Measurements from ENCODE around the gene THRA. TPM values are rescaled to one million over a fixed set of nuclear protein-coding genes. Genes with fewer than 3 reads are reported as not detected.

The THRA gene
- polyA plus RNA-seq, 4 donors: 22.4 to 67.5 (median 43.4) TPM

- Histone ChIP-seq H3K36me3 (ENCODE audit: control insufficient read depth in 3 of 3, insufficient read depth in 2 of 3, low read depth in 1 of 3, low read length in 3 of 3) (peaks cover 10 to 98% (median 19%) of the 10 kb centered on the region in 3 donors), H3K4me1 (ENCODE audit: control insufficient read depth in 3 of 3, insufficient read depth in 2 of 3, low read depth in 1 of 3, low read length in 2 of 3) (peaks cover 0 to 13% (median 0%) of the 10 kb centered on the region in 3 donors), H3K4me3 (ENCODE audit: low read depth in 1 of 3, low read length in 3 of 3) (no peak overlapping the region), H3K27me3 (ENCODE audit: control insufficient read depth in 3 of 3, insufficient read depth in 3 of 3, low read length in 3 of 3) (no peaks in the 10 kb centered on the region), H3K27ac (ENCODE audit: low read depth in 1 of 3, low read length in 2 of 3) (no peak overlapping the region), H3K9me3 (ENCODE audit: control insufficient read depth in 2 of 2, insufficient read depth in 1 of 2, low read depth in 1 of 2, low read length in 1 of 2) (no peaks in the 10 kb centered on the region)
- DNase-seq (no peak), FAIRE-seq (no peak)
- WGBS, 3 donors: 91 to 94% (median 91%) methylated on average over 28 of the region's 28 CpGs
Measured at GRCh38 chr17:40087903-40088718, 25.3 kb downstream of the THRA start.

- H3K27ac ChIP-seq (ENCODE audit: low read depth in 1 of 3, low read length in 2 of 3): no peak overlapping the region
- DNase-seq (peak in 1 of 2 donors; percentile 3), FAIRE-seq (no peak)
- no peak overlapping the region for H3K4me3 ChIP-seq (ENCODE audit: low read depth in 1 of 3, low read length in 3 of 3)
- no peaks in the 10 kb centered on the region for H3K9me3 ChIP-seq (ENCODE audit: control insufficient read depth in 2 of 2, insufficient read depth in 1 of 2, low read depth in 1 of 2, low read length in 1 of 2)
- H3K36me3 ChIP-seq (ENCODE audit: control insufficient read depth in 3 of 3, insufficient read depth in 2 of 3, low read depth in 1 of 3, low read length in 3 of 3): peaks cover 12 to 99% (median 28%) of the 10 kb centered on the region in 3 donors
- no peaks in the 10 kb centered on the region for H3K27me3 ChIP-seq (ENCODE audit: control insufficient read depth in 3 of 3, insufficient read depth in 3 of 3, low read length in 3 of 3)
- WGBS, 3 donors: 83 to 92% (median 90%) methylated on average over 26 of the region's 26 CpGs
- H3K4me1 ChIP-seq (ENCODE audit: control insufficient read depth in 3 of 3, insufficient read depth in 2 of 3, low read depth in 1 of 3, low read length in 2 of 3): peaks cover 0 to 13% (median 0%) of the 10 kb centered on the region in 3 donors
Measured at GRCh38 chr17:40089077-40089895, 26.5 kb downstream of the THRA start.

GRCh38 chr17:40090237-40091119 lies 27.7 kb downstream of the THRA start:
- Histone ChIP-seq H3K27ac (ENCODE audit: low read depth in 1 of 3, low read length in 2 of 3) (peak overlapping the region in 1 of 3 donors; percentile 3), H3K4me3 (ENCODE audit: low read depth in 1 of 3, low read length in 3 of 3) (no peak overlapping the region), H3K27me3 (ENCODE audit: control insufficient read depth in 3 of 3, insufficient read depth in 3 of 3, low read length in 3 of 3) (no peaks in the 10 kb centered on the region), H3K9me3 (ENCODE audit: control insufficient read depth in 2 of 2, insufficient read depth in 1 of 2, low read depth in 1 of 2, low read length in 1 of 2) (no peaks in the 10 kb centered on the region), H3K36me3 (ENCODE audit: control insufficient read depth in 3 of 3, insufficient read depth in 2 of 3, low read depth in 1 of 3, low read length in 3 of 3) (peaks cover 12 to 99% (median 25%) of the 10 kb centered on the region in 3 donors), H3K4me1 (ENCODE audit: control insufficient read depth in 3 of 3, insufficient read depth in 2 of 3, low read depth in 1 of 3, low read length in 2 of 3) (peaks cover 0 to 13% (median 0%) of the 10 kb centered on the region in 3 donors)
- no peak for FAIRE-seq
- WGBS, 3 donors: 73 to 78% (median 78%) methylated on average over 13 of the region's 14 CpGs
- no peak for DNase-seq

GRCh38 chr17:40091691-40092397 lies 29.1 kb downstream of the THRA start:
- peak overlapping the region in 1 of 3 donors; percentile 18 for H3K27ac ChIP-seq (ENCODE audit: low read depth in 1 of 3, low read length in 2 of 3)
- H3K4me3 ChIP-seq (ENCODE audit: low read depth in 1 of 3, low read length in 3 of 3): no peak overlapping the region
- DNase-seq: peak in 1 of 2 donors; percentile 18
- no peak for FAIRE-seq
- no peaks in the 10 kb centered on the region for H3K27me3 ChIP-seq (ENCODE audit: control insufficient read depth in 3 of 3, insufficient read depth in 3 of 3, low read length in 3 of 3)
- H3K36me3 ChIP-seq (ENCODE audit: control insufficient read depth in 3 of 3, insufficient read depth in 2 of 3, low read depth in 1 of 3, low read length in 3 of 3): peaks cover 12 to 100% (median 29%) of the 10 kb centered on the region in 3 donors
- 44 to 58% (median 53%) methylated on average over 16 to 18 of the region's 18 CpGs for WGBS, 3 donors
- no peaks in the 10 kb centered on the region for H3K9me3 ChIP-seq (ENCODE audit: control insufficient read depth in 2 of 2, insufficient read depth in 1 of 2, low read depth in 1 of 2, low read length in 1 of 2)
- H3K4me1 ChIP-seq (ENCODE audit: control insufficient read depth in 3 of 3, insufficient read depth in 2 of 3, low read depth in 1 of 3, low read length in 2 of 3): peaks cover 2 to 19% (median 2%) of the 10 kb centered on the region in 3 donors

GRCh38 chr17:40092581-40092980 lies 29.8 kb downstream of the THRA start:
- peaks cover 12 to 99% (median 24%) of the 10 kb centered on the region in 3 donors for H3K36me3 ChIP-seq (ENCODE audit: control insufficient read depth in 3 of 3, insufficient read depth in 2 of 3, low read depth in 1 of 3, low read length in 3 of 3)
- WGBS, 3 donors: 51 to 68% (median 61%) methylated on average over 3 of the region's 3 CpGs
- H3K4me3 ChIP-seq (ENCODE audit: low read depth in 1 of 3, low read length in 3 of 3): no peak overlapping the region
- FAIRE-seq (no peak), DNase-seq (no peak)
- H3K27ac ChIP-seq (ENCODE audit: low read depth in 1 of 3, low read length in 2 of 3): no peak overlapping the region
- H3K4me1 ChIP-seq (ENCODE audit: control insufficient read depth in 3 of 3, insufficient read depth in 2 of 3, low read depth in 1 of 3, low read length in 2 of 3): peaks cover 2 to 26% (median 7%) of the 10 kb centered on the region in 3 donors
- H3K9me3 ChIP-seq (ENCODE audit: control insufficient read depth in 2 of 2, insufficient read depth in 1 of 2, low read depth in 1 of 2, low read length in 1 of 2): no peaks in the 10 kb centered on the region
- no peaks in the 10 kb centered on the region for H3K27me3 ChIP-seq (ENCODE audit: control insufficient read depth in 3 of 3, insufficient read depth in 3 of 3, low read length in 3 of 3)

- H3K27ac ChIP-seq (ENCODE audit: low read depth in 1 of 3, low read length in 2 of 3): peak overlapping the region in 1 of 3 donors; percentile 17
- peaks cover 12 to 94% (median 22%) of the 10 kb centered on the region in 3 donors for H3K36me3 ChIP-seq (ENCODE audit: control insufficient read depth in 3 of 3, insufficient read depth in 2 of 3, low read depth in 1 of 3, low read length in 3 of 3)
- no peaks in the 10 kb centered on the region for H3K9me3 ChIP-seq (ENCODE audit: control insufficient read depth in 2 of 2, insufficient read depth in 1 of 2, low read depth in 1 of 2, low read length in 1 of 2)
- no peak for FAIRE-seq
- 81 to 90% (median 88%) methylated on average over 28 to 29 of the region's 29 CpGs for WGBS, 3 donors
- peaks cover 2 to 32% (median 11%) of the 10 kb centered on the region in 3 donors for H3K4me1 ChIP-seq (ENCODE audit: control insufficient read depth in 3 of 3, insufficient read depth in 2 of 3, low read depth in 1 of 3, low read length in 2 of 3)
- H3K4me3 ChIP-seq (ENCODE audit: low read depth in 1 of 3, low read length in 3 of 3): no peak overlapping the region
- H3K27me3 ChIP-seq (ENCODE audit: control insufficient read depth in 3 of 3, insufficient read depth in 3 of 3, low read length in 3 of 3): no peaks in the 10 kb centered on the region
- no peak for DNase-seq
Measured at GRCh38 chr17:40093005-40093579, 30.3 kb downstream of the THRA start.

GRCh38 chr17:40093580-40094201 lies 30.9 kb downstream of the THRA start:
- FAIRE-seq: no peak
- Histone ChIP-seq H3K4me3 (ENCODE audit: low read depth in 1 of 3, low read length in 3 of 3) (no peak overlapping the region), H3K36me3 (ENCODE audit: control insufficient read depth in 3 of 3, insufficient read depth in 2 of 3, low read depth in 1 of 3, low read length in 3 of 3) (peaks cover 10 to 88% (median 20%) of the 10 kb centered on the region in 3 donors), H3K4me1 (ENCODE audit: control insufficient read depth in 3 of 3, insufficient read depth in 2 of 3, low read depth in 1 of 3, low read length in 2 of 3) (peaks cover 2 to 38% (median 12%) of the 10 kb centered on the region in 3 donors), H3K9me3 (ENCODE audit: control insufficient read depth in 2 of 2, insufficient read depth in 1 of 2, low read depth in 1 of 2, low read length in 1 of 2) (no peaks in the 10 kb centered on the region), H3K27me3 (ENCODE audit: control insufficient read depth in 3 of 3, insufficient read depth in 3 of 3, low read length in 3 of 3) (no peaks in the 10 kb centered on the region), H3K27ac (ENCODE audit: low read depth in 1 of 3, low read length in 2 of 3) (peak overlapping the region in 2 of 3 donors; percentile 17 to 32)
- 70 to 80% (median 74%) methylated on average over 16 of the region's 16 CpGs for WGBS, 3 donors
- no peak for DNase-seq
